HTR-8/SVneo (cell line): ENCODE results near the gene SCFD2.
"Not testable (repeated sequence)": the region's sequence is repeated elsewhere in the genome, so short reads cannot be mapped to it uniquely, and the experiment has no call there.

Experiments
- DNase-seq: peaks from one replicate; pipeline ENCODE4 v3.0.0; 2011; ENCODE audit warnings: low spot score, mixed read lengths; ENCODE audit not compliant: insufficient read length
- FAIRE-seq: peaks from 2 replicates; lab custom pipeline; 2011; peaks lifted over from hg19 to GRCh38; lab: Jason Lieb, UNC

The SCFD2 gene

GRCh38 chr4:53156896-53157295 lies 209.0 kb downstream of the SCFD2 start:
- FAIRE-seq: no peak
- DNase-seq: no peak

GRCh38 chr4:53152467-53152866 lies 213.4 kb downstream of the SCFD2 start:
- DNase-seq: no peak
- no peak for FAIRE-seq

GRCh38 chr4:53151489-53151788 lies 214.4 kb downstream of the SCFD2 start:
- no peak for FAIRE-seq
- no peak for DNase-seq

GRCh38 chr4:53150631-53151488 lies 215.0 kb downstream of the SCFD2 start:
- DNase-seq (no peak), FAIRE-seq (no peak)

GRCh38 chr4:53147711-53148110 lies 218.2 kb downstream of the SCFD2 start:
- DNase-seq: no peak

GRCh38 chr4:53147197-53147596 lies 218.7 kb downstream of the SCFD2 start:
- FAIRE-seq (no peak), DNase-seq (no peak)

More at GRCh38 chr4:53147711-53148110, 218.2 kb downstream of the SCFD2 start:
- no peak for FAIRE-seq

GRCh38 chr4:53141308-53141707 lies 224.6 kb downstream of the SCFD2 start:
- FAIRE-seq (no peak), DNase-seq (no peak)

GRCh38 chr4:53139256-53139655 lies 226.6 kb downstream of the SCFD2 start:
- not testable (repeated sequence) for FAIRE-seq, DNase-seq

- FAIRE-seq: no peak
- DNase-seq: no peak
These were observed 228.4 kb downstream of the SCFD2 start for GRCh38 chr4:53137468-53137867.

- DNase-seq (no peak), FAIRE-seq (no peak)
These were observed 228.9 kb downstream of the SCFD2 start for GRCh38 chr4:53136954-53137353.

- FAIRE-seq (no peak), DNase-seq (no peak)
These were observed 233.5 kb downstream of the SCFD2 start for GRCh38 chr4:53132132-53132891.

- FAIRE-seq (no peak), DNase-seq (no peak)
These were observed 234.3 kb downstream of the SCFD2 start for GRCh38 chr4:53131562-53131925.

- DNase-seq (no peak), FAIRE-seq (no peak)
These were observed 234.8 kb downstream of the SCFD2 start for GRCh38 chr4:53130896-53131561.

GRCh38 chr4:53128706-53129357 lies 237.0 kb downstream of the SCFD2 start:
- DNase-seq: no peak
- FAIRE-seq: no peak

GRCh38 chr4:53128231-53128630 lies 237.6 kb downstream of the SCFD2 start:
- FAIRE-seq (no peak), DNase-seq (no peak)

- DNase-seq: no peak
- FAIRE-seq: no peak
These were observed 238.5 kb downstream of the SCFD2 start for GRCh38 chr4:53127365-53127764.

- FAIRE-seq: no peak
- DNase-seq: no peak
These were observed 239.8 kb downstream of the SCFD2 start for GRCh38 chr4:53126099-53126498.

GRCh38 chr4:53123819-53124218 lies 242.0 kb downstream of the SCFD2 start:
- no peak for DNase-seq
- FAIRE-seq: no peak

- DNase-seq (no peak), FAIRE-seq (no peak)
These were observed 242.7 kb downstream of the SCFD2 start for GRCh38 chr4:53123171-53123570.

GRCh38 chr4:53122280-53123116 lies 243.4 kb downstream of the SCFD2 start:
- FAIRE-seq: no peak

More at GRCh38 chr4:53122280-53123116, 243.4 kb downstream of the SCFD2 start:
- DNase-seq: no peak
